GM19239 (cell line): ENCODE results near the gene SLC28A1.
"Not testable (repeated sequence)": the region's sequence is repeated elsewhere in the genome, so short reads cannot be mapped to it uniquely, and the experiment has no call there.

Experiments
- DNase-seq: peaks from one replicate; pipeline ENCODE4 v3.0.0; 2011; ENCODE audit warnings: low spot score; ENCODE audit not compliant: insufficient read length
- FAIRE-seq: peaks from 2 replicates; lab custom pipeline; 2011; peaks lifted over from hg19 to GRCh38; lab: Jason Lieb, UNC

Gene SLC28A1

DNA sequence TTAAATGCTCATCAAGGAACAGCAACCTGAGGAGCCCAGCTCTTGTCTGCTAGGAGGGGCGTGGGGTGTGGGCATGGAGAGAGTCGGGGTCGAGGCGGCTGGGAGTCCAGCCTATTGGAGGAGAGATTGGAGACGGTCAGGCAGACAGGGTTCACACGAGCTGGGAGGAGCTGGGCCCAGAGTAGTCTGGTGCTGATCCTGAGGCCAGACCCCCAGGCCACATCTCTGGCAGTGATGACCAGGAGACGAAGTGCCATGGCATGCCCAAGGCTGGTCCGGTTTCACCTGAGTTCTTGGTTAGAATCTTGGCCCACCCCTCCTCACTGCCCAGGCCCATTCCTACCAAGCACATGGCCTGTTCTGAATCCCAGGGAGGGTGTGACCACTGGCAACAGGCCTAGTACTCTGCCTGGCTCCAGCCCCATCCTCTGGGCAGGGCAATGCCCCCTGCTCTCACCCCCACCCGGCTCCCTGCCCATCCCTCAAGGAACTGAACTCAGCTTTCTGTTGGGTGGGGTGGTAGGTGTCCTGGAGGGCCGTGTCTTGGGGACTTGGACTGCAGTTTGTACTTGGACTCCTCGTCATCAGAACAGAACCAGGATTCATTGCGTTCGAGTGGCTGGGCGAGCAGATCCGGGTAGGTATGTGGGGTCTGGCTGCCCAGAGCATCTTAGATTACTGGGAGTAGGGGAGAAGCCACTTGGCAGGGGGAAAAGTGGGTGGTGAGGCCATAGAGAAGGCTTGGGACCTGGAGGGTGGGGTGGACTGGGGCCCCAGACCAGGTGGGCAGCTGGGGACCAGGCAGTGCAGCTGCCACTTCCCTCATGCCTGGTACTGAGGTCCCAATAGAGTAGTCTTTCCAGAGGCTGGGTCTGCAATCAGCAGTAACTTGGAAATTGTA lies 20.8 kb downstream of the SLC28A1 start:
- FAIRE-seq = no peak

DNA sequence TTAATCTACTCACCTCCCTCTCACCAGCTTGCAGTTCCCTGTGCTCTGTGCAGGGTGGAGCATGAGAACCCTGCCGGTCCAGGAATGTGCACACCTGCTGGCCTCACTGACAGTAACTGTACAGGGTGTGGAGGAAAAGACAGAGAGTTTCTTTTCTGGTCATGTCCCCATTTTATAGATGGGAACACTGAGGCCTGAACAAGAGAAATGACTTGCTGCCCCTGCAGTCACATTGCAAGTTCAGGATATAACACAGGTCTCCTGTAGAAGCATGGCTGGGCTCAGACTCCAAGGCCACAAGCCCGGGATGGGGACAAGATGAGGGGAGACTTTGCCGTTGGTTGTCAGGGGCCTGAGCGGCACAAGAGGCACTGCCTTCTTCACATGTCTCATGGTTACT lies 23.3 kb downstream of the SLC28A1 start:
- FAIRE-seq (no peak), DNase-seq (no peak)

More for the DNA sequence above, 20.8 kb downstream of the SLC28A1 start:
- no peak for DNase-seq

DNA sequence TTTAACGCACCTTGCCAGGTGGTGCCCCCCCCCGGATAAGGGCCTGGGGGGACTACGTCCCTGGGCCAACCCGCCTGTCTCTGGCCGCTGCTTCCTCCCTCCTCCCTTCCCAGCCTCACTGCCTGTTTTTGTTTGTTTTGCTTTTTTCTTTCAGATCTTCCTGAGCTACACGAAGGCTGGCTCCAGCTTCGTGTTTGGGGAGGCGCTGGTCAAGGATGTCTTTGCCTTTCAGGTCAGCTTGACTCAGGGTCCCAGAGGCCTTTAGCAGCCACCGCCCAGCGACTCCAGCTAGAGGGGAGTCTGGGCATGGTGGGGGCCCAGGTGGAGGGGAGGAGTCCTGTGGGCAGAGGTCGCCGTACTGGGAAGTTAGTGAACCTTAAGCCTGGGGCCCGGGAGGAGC lies 24.1 kb downstream of the SLC28A1 start:
- DNase-seq (no peak), FAIRE-seq (no peak)

DNA sequence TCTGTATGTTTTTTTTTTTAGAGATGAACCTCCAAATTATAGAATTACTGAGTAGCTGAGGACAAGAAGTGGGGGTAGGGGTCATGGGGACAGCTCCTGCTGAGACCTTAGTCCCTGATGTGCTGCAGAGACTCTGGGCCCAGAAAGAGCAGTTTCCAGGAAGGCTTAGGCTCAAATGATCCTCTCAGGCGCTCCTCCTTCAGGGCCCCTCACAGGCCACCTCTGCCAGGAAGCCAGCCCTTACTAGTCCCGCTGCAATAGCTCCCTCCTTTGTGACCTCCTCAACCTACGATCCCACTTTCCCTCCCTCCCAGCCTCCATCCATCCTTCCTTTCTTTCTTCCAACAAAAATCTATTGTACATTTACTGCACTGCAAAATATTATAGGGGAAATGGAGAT lies 24.6 kb downstream of the SLC28A1 start:
- DNase-seq (no peak), FAIRE-seq (no peak)

DNA sequence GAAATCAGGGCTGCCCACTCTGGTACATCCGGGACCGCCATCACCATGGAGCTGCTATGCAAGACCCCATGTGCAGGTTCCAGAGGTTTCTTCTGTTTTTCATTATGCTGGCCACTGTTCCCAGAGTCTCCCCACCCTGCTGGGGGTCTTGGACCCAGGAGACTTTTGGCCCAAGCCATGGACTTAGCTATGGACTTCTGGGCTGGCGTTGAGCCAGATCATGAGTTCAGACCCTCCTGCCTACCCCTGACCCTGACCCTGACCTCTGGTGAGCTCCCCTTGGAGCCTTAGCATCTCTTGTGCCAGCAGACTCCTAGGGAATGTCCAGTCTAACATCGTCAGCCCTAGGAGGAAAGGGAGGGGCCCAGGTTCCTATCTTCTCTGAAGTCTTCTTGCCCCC lies 25.3 kb downstream of the SLC28A1 start:
- FAIRE-seq (no peak), DNase-seq (no peak)

DNA sequence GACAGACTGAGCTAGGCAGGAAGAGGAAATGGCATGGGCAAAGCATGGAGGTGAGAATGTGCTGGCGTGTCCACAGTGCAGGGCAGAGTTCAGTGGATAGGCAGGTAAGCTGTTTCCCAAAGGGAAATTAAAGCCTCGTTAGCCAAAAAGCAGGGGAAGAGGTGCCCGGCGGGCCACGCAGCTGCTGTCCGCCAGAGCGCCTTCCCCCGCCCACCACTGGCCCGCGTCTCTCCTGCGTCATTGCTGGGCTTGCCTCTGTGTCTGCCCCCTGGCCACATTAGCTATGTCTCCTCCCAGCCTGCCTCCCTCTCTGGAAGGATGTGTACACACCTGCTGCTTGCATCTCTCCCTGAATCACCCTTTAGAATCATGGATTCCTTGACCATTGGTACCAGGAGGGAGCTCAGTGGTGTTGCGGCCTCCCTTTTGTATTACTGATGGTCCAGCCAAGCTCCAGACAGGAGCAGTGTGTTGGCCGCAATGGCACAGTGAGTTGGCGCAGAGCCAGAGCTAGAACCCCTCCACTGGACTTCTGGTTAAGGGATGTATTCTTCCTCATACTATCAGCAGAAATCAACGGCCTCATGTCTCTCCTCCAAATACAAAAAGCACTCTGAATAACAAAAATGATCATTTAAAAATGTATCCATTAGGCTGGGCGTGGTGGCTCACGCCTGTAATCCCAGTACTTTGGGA lies 26.6 kb downstream of the SLC28A1 start:
- DNase-seq (no peak), FAIRE-seq (no peak)

DNA sequence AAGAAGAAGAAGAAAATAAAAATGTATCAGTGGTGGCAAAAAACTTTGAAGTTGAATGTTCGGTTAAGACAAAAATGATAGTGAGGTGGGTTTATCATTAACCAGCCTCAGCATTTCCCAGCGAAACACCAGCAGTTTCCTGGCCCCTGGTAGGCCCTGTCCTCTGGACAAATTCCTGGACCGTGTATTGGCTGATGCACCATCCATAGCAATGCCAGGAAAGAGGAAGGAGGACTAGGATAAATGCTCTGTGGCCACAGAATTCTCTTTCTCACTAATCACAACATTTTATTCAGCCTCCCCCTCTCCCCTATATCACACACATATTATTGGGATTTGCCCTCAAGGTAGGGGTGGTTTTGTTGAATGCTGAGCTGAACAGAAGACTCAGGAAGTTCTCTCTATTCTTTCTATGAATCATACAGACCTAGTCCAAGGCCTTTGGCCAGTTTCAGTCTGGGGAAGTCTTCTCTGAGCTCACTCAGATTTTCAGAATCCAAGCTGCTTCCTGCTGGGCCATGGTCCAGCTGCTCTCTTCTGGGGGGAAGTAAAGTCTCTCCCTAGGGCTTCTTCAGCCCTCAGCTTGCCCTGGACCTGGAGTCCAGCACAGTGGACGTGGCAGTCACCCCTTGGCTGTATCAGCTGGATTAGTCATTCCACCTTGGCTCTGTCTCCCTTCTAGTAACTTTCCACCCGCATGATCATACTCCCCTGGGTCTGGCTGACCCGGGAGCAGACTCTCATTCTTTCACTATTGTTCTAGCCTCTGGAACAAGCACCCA lies 27.6 kb downstream of the SLC28A1 start:
- no peak for DNase-seq

DNA sequence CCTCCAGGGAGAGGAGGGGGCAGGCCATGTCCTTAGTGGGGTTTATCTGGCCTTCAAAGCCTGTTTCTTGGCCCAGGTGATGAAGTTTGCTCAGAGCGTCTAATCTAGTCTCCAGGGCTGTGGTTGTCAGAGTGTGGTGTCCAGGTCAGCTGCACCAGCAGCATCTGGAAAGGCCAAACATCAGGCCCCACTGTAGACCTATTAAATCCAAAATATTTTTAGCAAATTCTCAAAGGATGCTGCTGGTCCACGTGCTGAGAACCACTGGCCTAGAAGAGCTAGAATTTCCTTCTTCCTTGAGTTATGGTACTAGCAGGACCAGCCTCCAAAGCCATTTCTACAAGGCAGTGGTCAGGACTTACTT lies 28.9 kb downstream of the SLC28A1 start:
- FAIRE-seq (no peak), DNase-seq (no peak)

More for the DNA sequence above, 27.6 kb downstream of the SLC28A1 start:
- no peak for FAIRE-seq

DNA sequence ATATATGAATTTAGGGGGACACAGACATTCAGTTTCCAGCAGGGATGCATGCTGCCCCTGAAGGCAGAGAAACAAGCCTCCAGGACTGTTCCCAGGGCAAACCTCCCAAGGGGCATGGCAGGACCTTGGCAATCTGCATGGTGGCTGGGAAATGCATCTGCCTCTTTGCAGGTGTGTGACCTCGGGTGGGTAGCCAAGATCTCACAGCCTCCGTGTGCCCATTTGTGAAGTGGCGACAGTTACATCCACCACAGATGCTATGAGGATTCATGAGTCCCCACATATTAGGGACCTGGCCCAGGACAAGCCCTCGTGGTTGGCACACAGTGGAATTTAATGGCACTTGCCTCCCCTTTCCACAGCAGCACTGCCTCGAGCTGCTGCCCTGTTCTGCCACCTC lies 29.9 kb downstream of the SLC28A1 start:
- FAIRE-seq (no peak), DNase-seq (no peak)

DNA sequence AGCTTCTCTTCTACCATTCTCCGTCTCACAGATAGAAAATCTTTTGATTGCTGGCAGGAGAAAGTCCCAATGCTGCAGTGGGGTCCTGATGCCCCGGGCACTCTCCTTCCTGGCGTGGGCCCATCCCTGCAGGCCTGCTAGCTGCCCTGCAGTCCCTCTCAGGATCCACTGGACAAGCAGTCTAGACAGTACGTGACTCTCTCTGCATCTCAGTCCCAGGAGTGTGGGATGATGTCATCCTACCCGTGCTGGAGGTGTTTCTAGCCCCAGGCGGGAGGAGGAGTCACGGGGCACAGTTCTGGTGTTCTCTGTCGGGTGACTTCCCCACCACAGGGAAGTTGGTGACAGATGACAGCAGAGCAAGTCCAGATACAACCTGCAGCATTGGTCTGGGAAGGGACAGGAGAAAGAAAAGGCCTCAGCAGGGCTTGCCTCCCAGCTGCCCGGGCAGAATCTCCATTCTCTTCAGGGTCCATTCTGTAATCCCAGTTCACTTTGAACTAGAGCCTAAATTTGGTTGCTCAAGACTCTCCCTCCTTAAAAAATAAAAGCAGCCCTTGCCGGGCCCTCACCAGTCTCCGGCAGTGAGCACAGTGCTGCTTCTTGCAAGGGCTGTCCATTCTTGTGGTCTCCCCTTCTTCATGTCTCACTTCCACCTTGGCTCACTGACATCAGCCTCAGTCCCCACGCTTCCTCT lies 30.6 kb downstream of the SLC28A1 start:
- DNase-seq (peak; percentile 74), FAIRE-seq (peak; percentile 81)

DNA sequence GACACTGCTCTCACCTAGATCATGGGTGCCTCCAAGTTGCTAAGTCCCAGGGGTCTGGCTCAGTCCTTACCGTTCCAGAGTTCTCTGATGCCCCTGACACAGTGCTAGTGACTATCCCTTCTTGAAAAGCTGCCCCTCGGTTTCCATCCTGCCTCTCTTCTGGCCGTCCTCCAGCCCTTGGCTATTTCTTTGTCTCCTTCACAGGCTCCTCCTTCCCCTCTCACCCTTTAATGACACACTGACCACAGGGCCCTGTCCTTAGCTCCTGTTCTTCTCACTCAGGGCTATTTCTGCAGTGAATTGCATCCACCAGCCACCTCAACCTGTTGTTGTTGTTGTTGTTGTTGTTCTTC lies 31.1 kb downstream of the SLC28A1 start:
- FAIRE-seq (no peak), DNase-seq (no peak)

DNA sequence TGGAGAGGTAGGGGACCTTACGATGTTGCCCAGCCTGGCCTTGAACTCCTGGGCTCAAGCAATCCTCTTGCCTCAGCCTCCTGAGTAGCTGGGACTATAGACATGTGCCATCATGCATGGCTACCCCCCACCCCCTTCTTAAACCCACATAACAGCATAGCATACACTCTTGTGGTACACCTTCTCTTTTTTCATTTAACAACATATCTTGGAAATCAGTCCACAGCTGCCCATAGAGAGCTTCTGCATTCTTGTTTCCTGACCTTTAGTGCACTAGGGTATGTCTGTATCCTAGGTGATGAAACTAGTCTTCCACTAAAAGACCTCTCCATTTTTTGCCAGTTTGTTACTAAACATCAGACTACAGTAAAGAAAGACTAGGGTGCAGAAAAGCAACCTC lies 33.0 kb downstream of the SLC28A1 start:
- DNase-seq (no peak), FAIRE-seq (no peak)

DNA sequence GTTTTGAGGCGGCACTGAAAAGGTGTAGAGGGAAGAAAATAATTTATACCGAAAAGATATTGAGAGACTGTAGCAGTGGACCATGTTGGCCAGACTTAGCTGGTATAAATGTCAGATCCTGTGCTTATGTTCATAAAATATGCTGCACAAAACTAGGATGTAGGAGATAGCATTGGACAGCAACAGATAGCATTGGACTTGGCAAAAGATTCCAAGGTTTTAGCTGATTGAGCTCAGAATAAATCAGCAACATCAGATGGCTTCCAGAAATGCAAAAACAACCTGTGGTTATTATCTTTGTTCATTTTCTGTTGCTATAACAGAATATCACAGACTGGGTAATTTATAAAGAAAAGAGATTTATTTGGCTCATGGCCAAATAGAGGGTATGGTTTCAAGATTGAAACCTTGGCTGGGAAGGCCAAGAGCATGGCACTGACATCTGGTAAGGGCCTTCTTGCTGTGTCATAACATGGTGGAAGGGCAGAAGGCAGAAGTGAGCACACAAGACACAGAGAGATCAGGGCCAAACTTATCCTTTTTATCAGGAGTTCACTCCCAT lies 34.7 kb downstream of the SLC28A1 start:
- no peak for FAIRE-seq
- DNase-seq = no peak

DNA sequence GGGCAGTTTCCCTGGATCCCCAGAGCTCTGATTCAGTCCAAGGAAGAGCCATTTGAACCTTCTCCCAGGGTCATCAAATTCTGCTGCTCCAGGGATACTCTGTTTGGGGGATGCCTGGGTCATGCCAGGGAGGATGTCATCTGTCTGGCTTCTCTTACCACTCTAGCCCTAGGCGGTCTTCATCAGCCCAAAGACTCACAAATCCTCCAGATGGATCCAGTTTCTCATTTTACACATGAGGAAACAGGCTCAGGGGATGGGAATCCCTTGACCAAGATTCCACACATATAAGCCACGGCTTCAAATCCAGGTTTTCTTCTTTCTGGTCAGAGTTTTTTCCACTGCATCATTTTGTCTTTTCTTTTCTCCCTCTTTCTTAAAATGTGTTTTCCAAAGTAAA lies 36.7 kb downstream of the SLC28A1 start:
- FAIRE-seq = no peak
- no peak for DNase-seq

DNA sequence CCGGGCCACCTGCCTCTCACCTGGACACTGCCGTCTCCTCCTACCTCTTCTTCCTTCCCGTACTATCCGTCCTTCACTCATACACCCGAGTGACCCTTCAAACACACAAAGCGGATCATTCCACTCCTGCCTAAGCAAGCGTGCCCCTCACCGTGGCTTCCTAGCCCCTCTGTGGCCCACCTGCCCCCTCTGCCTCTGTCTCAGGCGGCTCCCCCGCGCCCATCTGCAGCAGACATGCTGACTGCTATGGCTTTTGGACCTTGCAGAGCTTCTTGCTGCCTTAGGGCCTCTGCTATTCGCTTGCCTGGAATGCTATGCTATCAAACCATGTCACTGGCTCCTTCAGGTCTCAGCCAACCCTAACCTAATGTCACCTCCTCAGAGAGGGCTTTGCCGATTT lies 38.1 kb downstream of the SLC28A1 start:
- DNase-seq (no peak), FAIRE-seq (no peak)

DNA sequence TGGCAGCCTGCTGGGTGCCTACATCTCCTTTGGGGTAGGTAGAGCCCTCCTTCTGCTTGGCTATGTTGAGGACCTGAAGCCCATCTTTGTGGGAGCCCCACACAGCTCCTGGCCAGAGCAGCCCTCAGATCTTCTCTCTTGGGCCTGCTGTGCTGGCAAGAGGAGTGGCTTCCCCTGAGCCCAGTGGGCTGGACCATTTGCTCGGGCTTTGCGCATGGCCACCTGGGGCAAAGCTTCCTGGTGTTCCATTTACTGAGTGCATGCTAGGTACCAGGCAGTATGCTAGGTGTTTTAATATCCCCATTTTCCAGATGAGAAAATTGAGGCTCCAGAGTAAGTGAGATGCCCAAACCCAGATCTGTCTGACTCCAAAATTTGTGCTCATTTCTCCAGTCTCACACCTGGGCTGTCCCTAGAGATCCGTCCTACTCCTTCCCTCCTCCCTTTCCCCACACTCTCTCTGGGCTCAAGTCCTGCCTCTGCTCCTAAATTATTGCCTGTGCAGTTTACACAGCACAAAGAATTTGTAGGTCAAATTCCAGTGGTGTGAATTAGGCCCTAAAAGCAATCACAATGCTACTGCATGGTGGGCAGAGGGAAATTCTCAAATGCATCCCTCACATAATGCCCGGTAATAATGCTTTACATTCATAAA lies 39.7 kb downstream of the SLC28A1 start:
- DNase-seq (no peak), FAIRE-seq (no peak)

DNA sequence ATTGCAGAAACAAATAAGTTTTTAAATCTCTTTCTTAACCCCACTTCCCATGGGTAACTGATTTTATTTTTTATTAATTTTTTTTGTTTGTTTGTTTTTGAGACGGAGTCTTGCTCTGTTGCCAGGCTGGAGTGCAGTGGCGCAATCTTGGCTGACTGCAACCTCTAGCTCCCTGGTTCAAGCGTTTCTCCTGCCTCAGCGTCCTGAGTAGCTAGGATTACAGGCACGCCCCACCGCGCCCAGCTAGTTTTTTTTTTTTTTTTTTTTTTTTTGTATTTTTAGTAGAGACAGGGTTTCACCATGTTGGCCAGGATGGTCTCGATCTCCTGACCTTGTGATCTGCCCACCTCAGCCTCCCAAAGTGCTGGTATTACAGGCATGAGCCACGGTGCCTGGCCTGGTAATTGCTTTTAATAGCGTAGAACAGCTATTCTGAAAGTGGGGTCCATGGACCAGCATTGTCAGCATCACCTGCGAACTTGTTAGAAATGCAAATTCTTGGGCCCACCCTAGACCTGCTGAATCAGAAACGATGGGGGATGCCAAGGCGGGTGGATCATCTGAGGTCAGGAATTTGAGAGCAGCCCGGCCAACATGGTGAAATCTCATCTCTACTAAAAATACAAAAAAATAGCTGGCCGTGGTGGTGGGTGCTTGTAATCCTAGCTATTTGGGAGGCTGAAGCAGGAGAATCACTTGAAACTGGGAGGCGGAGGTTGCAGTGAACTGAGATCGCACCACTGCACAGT lies 40.5 kb downstream of the SLC28A1 start:
- DNase-seq, FAIRE-seq: not testable (repeated sequence)

DNA sequence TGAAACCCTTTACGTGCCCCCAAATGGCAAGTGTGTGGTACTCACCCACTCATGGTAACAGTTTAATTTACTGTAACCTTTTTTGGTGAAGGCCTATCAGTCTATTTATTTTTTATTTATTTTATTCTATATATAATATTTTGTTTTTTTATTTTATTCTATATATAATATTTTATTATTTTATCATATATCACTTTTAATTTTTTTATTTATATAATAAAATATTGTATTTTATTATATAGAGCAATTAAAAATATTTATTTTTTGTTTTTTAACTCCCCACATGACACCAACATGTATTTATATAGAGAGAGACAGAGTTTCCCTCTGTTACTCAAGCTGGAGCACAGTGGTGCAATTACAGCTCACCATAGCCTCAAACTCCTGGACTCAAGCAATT lies 41.4 kb downstream of the SLC28A1 start:
- DNase-seq (no peak), FAIRE-seq (no peak)
